Gastroesophageal sphincter (tissue), 3 donors: Measurements from ENCODE around the gene OR10G2.

Source experiments
- EP300 ChIP-seq: sonication (generic); formaldehyde crosslinking; IDR thresholded peaks from one replicate; pipeline ENCODE4 v1.6.1; 2017; ENCODE audit warnings: antibody characterized with exemption, mild to moderate bottlenecking
- POLR2A ChIP-seq, 2 donors: fragments of 450-650 bp; IDR thresholded peaks; one replicate each; pipeline ENCODE4 v1.6.1; 2017; ENCODE audit warnings: antibody characterized with exemption in 2 of 2, mild to moderate bottlenecking in 2 of 2, moderate library complexity in 1 of 2
- POLR2AphosphoS5 ChIP-seq: sonication (generic); formaldehyde crosslinking; IDR thresholded peaks from one replicate; pipeline ENCODE4 v1.6.1; 2017; ENCODE audit warnings: antibody characterized with exemption
- TF ChIP-seq, protein P1 (sequence below), 4 experiments: fragments of 200-600 bp in 2 of 4; fragments of 450-650 bp in 2 of 4; sonication (generic) in 1 of 4; IDR thresholded peaks; one replicate each; pipeline ENCODE4 v1.5.1; 2017 to 2019; ENCODE audit warnings: antibody characterized with exemption in 4 of 4, mild to moderate bottlenecking in 2 of 4, moderate library complexity in 2 of 4

DNA sequence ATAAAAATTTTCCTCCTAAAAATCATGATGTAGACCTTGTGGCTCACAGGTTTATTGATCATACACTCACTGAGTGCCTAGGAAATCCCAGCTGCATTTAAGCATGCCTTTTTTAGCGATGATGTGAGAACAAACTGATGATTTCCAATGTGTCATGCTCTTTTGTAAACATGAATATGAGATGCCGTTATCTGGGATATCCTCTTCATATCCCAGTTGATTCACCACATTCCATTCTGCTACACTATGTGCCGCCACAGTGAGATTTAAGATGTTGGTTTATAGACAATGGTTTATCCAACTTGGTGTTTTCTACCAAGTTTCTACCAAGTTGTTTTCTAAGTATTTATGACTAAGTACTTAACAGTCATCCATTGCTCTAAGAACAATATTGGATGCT is 33.6 kb upstream of the OR10G2 start:
- TF ChIP-seq, protein P1, sequence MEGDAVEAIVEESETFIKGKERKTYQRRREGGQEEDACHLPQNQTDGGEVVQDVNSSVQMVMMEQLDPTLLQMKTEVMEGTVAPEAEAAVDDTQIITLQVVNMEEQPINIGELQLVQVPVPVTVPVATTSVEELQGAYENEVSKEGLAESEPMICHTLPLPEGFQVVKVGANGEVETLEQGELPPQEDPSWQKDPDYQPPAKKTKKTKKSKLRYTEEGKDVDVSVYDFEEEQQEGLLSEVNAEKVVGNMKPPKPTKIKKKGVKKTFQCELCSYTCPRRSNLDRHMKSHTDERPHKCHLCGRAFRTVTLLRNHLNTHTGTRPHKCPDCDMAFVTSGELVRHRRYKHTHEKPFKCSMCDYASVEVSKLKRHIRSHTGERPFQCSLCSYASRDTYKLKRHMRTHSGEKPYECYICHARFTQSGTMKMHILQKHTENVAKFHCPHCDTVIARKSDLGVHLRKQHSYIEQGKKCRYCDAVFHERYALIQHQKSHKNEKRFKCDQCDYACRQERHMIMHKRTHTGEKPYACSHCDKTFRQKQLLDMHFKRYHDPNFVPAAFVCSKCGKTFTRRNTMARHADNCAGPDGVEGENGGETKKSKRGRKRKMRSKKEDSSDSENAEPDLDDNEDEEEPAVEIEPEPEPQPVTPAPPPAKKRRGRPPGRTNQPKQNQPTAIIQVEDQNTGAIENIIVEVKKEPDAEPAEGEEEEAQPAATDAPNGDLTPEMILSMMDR (IDR thresholded peaks at IDR 0.05) = no peak
- TF ChIP-seq POLR2A (IDR thresholded peaks at IDR 0.05) (no peak), POLR2AphosphoS5 (no peak), EP300 (no peak)
